ENCODE measurements around the gene BTBD18.

BTBD18 gene

DNA sequence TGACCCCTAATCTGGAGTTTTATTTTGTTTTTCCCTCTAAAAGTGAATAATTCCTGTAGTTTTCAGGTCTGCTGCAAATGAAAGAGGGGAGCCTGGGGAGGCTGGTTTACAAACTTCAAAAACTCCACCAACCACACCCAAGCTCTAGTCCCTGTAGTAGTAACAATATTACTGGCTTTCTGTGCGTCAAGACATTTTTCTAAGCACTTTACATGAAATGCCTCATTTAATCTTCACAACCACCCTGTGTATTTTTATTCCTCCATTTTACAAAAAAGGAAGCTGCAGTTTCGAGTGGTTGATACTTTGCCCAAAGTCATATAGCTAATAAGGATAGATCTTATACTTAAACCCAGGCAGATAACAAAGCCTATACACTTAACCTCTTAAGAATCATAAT, 33.5 kb upstream of the BTBD18 start:
- no peak overlapping the region for H3K4me3 ChIP-seq (ENCODE audit: low read length)
- DNase-seq (ENCODE audit: low read depth): no peak
- no peak for TF ChIP-seq CTCF (conservative IDR thresholded peaks at IDR 0.05; ENCODE audit: low read length)

DNA sequence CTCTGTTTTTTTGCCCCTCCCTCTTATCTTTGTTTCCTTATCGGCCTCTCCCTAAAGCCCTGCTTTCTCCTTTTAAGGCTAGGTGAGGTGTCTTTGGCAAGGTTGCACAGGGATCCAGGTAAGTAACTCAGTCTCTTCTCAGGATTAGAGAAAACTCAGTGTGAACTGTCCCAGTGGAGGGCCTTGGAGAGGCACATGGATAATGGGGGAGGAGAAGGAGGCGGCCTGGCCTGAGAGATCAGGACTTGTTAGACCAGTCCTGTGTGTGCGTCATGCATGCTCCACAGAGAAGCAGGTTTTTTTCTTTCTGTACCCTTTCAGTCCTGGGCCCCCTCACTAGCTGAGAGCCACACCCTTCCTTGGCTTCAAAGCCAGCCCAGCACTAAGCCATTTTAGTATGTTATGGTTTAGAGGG, 29.9 kb upstream of the BTBD18 start:
- H3K4me3 ChIP-seq (ENCODE audit: low read length): no peak overlapping the region
- DNase-seq (ENCODE audit: low read depth): no peak
- no peak for TF ChIP-seq CTCF (conservative IDR thresholded peaks at IDR 0.05; ENCODE audit: low read length)

- H3K4me3 ChIP-seq (ENCODE audit: low read length): no peak overlapping the region
- peak; percentile 40 for TF ChIP-seq CTCF (conservative IDR thresholded peaks at IDR 0.05; ENCODE audit: low read length)
- peak; percentile 88 for DNase-seq (ENCODE audit: low read depth)
Measured at GRCh38 chr11:57779276-57779675, 27.7 kb upstream of the BTBD18 start.

DNA sequence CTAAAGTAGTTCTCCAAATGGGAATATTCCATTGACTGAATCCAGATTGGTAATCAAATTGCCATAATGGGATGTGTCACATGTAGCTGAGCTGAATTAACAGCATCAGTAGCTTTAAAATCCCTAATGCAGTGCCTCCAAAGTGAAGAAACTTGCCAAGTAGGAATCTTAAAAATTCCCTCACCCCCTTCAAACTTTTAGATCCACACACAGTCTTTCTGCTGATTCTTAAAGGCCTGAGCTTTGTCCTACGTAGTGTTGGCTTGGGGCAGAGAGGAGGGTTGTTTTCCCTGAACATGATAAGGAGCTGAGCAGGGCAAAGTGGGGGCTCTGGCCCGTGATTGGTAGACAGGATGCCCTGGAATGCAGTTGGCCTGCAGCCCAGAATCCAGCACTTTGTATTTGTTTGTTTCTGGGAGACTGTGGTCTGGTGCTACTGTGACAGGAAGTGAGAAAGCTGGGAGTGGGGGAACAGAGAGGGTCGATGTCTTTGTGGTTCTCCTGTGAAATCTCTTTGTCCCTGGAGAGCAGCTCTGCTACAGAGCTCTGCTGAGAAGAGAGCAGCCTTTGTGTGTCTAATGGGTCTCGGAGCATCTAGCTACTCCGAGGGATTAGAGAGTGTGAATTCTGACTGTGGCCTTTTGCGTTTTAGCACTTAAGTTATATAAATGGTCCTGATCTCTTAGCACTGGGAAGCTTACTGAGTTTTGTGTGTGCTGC, 26.9 kb upstream of the BTBD18 start:
- peak; percentile 99 for DNase-seq (ENCODE audit: low read depth)
- no peak for TF ChIP-seq CTCF (conservative IDR thresholded peaks at IDR 0.05; ENCODE audit: low read length)
- peak overlapping the region; percentile 30 for H3K4me3 ChIP-seq (ENCODE audit: low read length)

DNA sequence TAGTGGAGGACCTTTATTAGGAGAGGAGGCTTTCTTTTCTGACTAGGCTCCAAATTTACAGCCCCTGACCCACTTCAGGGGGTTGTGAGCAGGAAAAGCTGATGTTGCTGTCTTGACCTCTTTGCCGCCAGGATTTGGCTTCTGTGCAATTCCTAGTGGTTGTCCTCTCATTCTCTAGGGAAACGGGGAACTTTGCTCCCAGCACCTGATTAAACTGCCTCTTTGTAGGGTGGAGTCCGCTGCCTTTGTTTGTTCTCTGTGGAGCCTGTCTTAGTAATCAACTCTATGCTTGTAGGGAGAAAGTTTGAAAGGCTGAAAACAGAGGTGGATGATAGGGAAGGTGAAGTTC, 26.3 kb upstream of the BTBD18 start:
- H3K4me3 ChIP-seq (ENCODE audit: low read length): peak overlapping the region; percentile 30
- TF ChIP-seq CTCF (conservative IDR thresholded peaks at IDR 0.05; ENCODE audit: low read length): no peak
- no peak for DNase-seq (ENCODE audit: low read depth)

DNA sequence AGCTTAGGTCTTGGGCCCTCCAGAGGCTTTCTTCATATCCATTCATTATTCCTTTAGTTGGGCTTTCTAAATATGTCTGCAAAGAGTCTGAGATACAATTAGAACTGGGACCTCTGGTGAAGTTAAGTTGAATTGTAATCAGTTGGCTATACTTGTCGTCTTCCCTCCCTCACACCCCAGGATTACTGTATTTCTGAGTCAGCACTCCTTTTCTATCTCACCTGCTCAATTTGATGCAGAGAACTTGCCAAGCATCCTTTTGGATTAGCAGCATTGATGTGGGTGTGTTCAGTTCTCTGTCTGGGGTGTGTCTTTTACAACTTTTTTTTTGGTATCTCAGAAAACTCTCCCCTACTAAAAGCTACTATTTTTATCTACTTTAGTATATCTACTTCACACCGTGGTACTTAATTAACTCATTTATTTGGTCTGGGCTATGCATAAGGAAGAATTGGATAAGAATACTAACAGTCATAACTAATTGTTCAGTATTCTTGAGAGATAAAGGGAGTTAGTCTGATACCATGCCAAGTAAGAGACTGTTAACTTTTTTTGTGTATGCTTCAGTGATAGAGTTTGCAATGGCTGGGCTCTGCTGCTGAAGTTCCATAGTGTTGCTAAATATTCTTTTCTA, 25.1 kb upstream of the BTBD18 start:
- no peak overlapping the region for H3K4me3 ChIP-seq (ENCODE audit: low read length)
- no peak for TF ChIP-seq CTCF (conservative IDR thresholded peaks at IDR 0.05; ENCODE audit: low read length)
- no peak for DNase-seq (ENCODE audit: low read depth)

DNA sequence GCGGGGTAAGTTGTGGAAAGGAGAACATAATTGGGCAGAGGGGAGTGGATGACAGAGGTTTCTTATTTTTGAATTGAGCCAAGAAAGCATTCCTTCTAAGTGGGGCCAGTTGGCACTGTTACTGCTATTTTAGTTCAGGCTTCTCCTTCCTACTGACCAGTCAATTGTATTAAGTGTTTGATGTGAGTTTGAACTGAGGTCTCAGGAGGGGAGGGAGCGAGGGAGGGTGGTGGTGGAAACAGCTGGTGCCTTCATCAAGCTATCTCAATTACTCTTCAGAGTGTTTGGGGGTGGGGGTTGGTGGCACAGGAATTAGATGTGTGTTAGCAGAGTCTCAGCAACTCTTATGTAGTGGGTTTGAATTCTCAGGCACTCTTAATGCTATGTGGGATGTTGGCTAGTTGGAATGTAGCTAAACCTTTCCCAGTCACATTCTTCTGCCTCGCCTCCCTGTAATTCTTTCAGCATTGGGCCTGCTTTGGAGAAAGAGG, 24.5 kb upstream of the BTBD18 start:
- no peak overlapping the region; the same call in 1 of the 2 replicates for H3K4me3 ChIP-seq (ENCODE audit: low read length)
- TF ChIP-seq CTCF (conservative IDR thresholded peaks at IDR 0.05; ENCODE audit: low read length): no peak
- DNase-seq (ENCODE audit: low read depth): peak; percentile 97

Measured in AG10803 (cell line).